ENCODE data around the gene C19orf25. TPM values are rescaled to one million over a fixed set of nuclear protein-coding genes. Genes with fewer than 3 reads are reported as not detected.

Gene C19orf25
- total and polyA plus RNA-seq, 2 of the 13 experiments (the other 11 are each of a cell fraction or from before 2014, with no cell fraction given) = 14.2 to 32.4 TPM

DNA sequence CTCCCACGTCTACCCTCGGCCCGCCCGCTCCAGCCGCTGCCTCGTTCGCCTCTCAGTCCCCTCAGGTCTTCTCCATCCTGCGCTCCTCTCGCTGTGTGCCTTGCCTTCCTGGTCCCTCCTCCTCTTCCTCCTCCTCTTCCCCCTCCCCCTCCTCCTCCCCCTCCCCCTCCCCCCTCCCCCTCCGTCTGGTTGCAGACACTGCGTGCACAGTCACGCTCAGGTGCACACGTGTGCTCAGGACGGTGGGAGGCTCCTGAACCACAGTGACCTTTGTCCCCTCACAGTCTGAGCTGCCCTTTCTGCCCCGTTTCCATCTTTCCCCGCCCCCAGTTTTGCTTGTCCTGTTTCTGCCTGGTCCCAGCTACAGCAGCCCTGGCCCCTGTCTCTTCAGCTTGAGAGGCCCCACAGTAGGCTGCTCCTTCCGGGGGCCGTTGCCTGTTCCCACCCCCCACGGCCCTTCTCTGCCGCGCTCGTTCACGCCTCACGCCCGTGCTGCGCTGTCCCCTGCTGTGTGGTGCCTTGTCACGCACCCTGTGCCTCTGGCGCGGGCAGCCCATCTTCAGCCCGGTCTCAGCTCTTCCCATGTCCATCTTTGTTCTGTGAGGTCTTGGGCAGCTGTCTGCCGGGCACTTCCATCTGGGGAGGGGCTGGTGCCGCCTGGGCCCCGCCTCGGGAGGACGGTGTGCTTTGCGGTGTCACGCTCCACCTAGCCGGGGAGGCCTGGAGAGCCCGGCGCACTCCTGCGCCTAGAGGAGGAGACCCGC is 54.6 kb downstream of the C19orf25 start (continued):
- 0 out of 2 replicates have a peak, but pooled peaks have one; percentile 6 for TF ChIP-seq NR0B2 (CRISPR knock-in tag; IDR thresholded peaks at IDR 0.05)
- no peak for TF ChIP-seq HMGXB3 (CRISPR knock-in tag; IDR thresholded peaks at IDR 0.05; ENCODE audit: borderline replicate concordance)
- TF ChIP-seq ETV5 (CRISPR knock-in tag; IDR thresholded peaks at IDR 0.05; ENCODE audit: borderline replicate concordance) = peak; percentile 92
- TF ChIP-seq ZC3H4 (CRISPR knock-in tag; IDR thresholded peaks at IDR 0.05; ENCODE audit: borderline replicate concordance) = no peak
- peak; percentile 34; the same call in 1 of the 2 replicates for TF ChIP-seq GFI1 (CRISPR knock-in tag; IDR thresholded peaks at IDR 0.05; ENCODE audit: borderline replicate concordance)
- TF ChIP-seq ZEB1 (IDR thresholded peaks at IDR 0.05; ENCODE audit: insufficient replicate concordance, low read depth) = no peak
- peak; percentile 62; the same call in 1 of the 2 replicates for TF ChIP-seq ZNF430 (CRISPR knock-in tag; IDR thresholded peaks at IDR 0.05)
- TF ChIP-seq ZBTB14 (CRISPR knock-in tag; IDR thresholded peaks at IDR 0.05) = 0 out of 2 replicates have a peak, but pooled peaks have one; percentile 33
- TF ChIP-seq JUNB (CRISPR knock-in tag; IDR thresholded peaks at IDR 0.05; ENCODE audit: borderline replicate concordance) = no peak
- TF ChIP-seq MNT (IDR thresholded peaks at IDR 0.05) = peak; percentile 33; the same call in 1 of the 2 replicates
- TF ChIP-seq ZNF761 (CRISPR knock-in tag; conservative IDR thresholded peaks at IDR 0.05) = 0 out of 2 replicates have a peak, but pooled peaks have one; percentile 28
- 0 out of 2 replicates have a peak, but pooled peaks have one; percentile 14 for TF ChIP-seq NCOA2 (CRISPR knock-in tag; IDR thresholded peaks at IDR 0.05)
- peak; percentile 39; the same call in 1 of the 2 replicates for TF ChIP-seq POLR2AphosphoS5 (IDR thresholded peaks at IDR 0.05; ENCODE audit: low read depth, low read length)
- TF ChIP-seq KDM1A (CRISPR knock-in tag; IDR thresholded peaks at IDR 0.05) = no peak
- TF ChIP-seq HIVEP1 (CRISPR knock-in tag; IDR thresholded peaks at IDR 0.05) = no peak
- TF ChIP-seq BRCA1 (CRISPR knock-in tag; IDR thresholded peaks at IDR 0.05) = no peak
- TF ChIP-seq POLR2G (IDR thresholded peaks at IDR 0.05; ENCODE audit: low read depth, low read length) = peak; percentile 47; the same call in 1 of the 2 replicates
- no peak for TF ChIP-seq ZNF33B (CRISPR knock-in tag; IDR thresholded peaks at IDR 0.05)
- no peak for TF ChIP-seq KDM4B (CRISPR knock-in tag; IDR thresholded peaks at IDR 0.05)
- TF ChIP-seq MZF1 (CRISPR knock-in tag; IDR thresholded peaks at IDR 0.05; ENCODE audit: borderline replicate concordance) = no peak
- TF ChIP-seq SAFB2 (CRISPR knock-in tag; IDR thresholded peaks at IDR 0.05; ENCODE audit: borderline replicate concordance, low read depth) = no peak; the same call in none of the 2 replicates
